ENCODE results near the gene OGFOD1.

OGFOD1 gene

GRCh38 chr16:56493126-56493525 is 41.8 kb downstream of the OGFOD1 start:
- Histone ChIP-seq H3K4me1 (no peaks in the 10 kb centered on the region), H3K9me3 (no peaks in the 10 kb centered on the region), H3K36me3 (peaks cover 26 to 40% (median 38%) of the 10 kb centered on the region in 3 donors), H3K27ac (no peak overlapping the region), H3K27me3 (no peaks in the 10 kb centered on the region), H3K4me3 (no peak overlapping the region)
- intact Hi-C loops (cut with DNase I; ENCODE audit: low total_unique reads): no loop called here
- DNase-seq: no peak
- TF ChIP-seq CTCF (IDR thresholded peaks at IDR 0.05): no peak

GRCh38 chr16:56493815-56494214 is 42.5 kb downstream of the OGFOD1 start:
- Histone ChIP-seq H3K9me3 (no peaks in the 10 kb centered on the region), H3K27me3 (no peaks in the 10 kb centered on the region), H3K4me1 (no peaks in the 10 kb centered on the region), H3K4me3 (no peak overlapping the region), H3K36me3 (peaks cover 33 to 47% (median 45%) of the 10 kb centered on the region in 3 donors), H3K27ac (no peak overlapping the region)
- no peak for TF ChIP-seq CTCF (IDR thresholded peaks at IDR 0.05)
- intact Hi-C loops (cut with DNase I; ENCODE audit: low total_unique reads): no loop called here
- no peak for DNase-seq

GRCh38 chr16:56505181-56505580 is 53.8 kb downstream of the OGFOD1 start:
- H3K4me1 ChIP-seq: peaks cover 0 to 4% (median 0%) of the 10 kb centered on the region in 4 donors
- H3K36me3 ChIP-seq: peaks cover 61 to 85% (median 66%) of the 10 kb centered on the region in 3 donors
- H3K27ac ChIP-seq: no peak overlapping the region
- H3K9me3 ChIP-seq: no peaks in the 10 kb centered on the region
- DNase-seq: no peak
- intact Hi-C loops (cut with DNase I; ENCODE audit: low total_unique reads): no loop called here
- no peak for TF ChIP-seq CTCF (IDR thresholded peaks at IDR 0.05)
- no peak overlapping the region for H3K4me3 ChIP-seq
- no peaks in the 10 kb centered on the region for H3K27me3 ChIP-seq

- Histone ChIP-seq H3K36me3 (peaks cover 46 to 76% (median 57%) of the 10 kb centered on the region in 3 donors), H3K27me3 (no peaks in the 10 kb centered on the region), H3K4me3 (no peak overlapping the region), H3K9me3 (no peaks in the 10 kb centered on the region), H3K4me1 (peaks cover 0 to 8% (median 0%) of the 10 kb centered on the region in 4 donors), H3K27ac (no peak overlapping the region)
- TF ChIP-seq CTCF (IDR thresholded peaks at IDR 0.05): no peak
- intact Hi-C loops (cut with DNase I; ENCODE audit: low total_unique reads): no loop called here
- no peak for DNase-seq
Measured at GRCh38 chr16:56506941-56507340, 55.6 kb downstream of the OGFOD1 start.

GRCh38 chr16:56510544-56510943 is 59.2 kb downstream of the OGFOD1 start:
- Histone ChIP-seq H3K27ac (no peak overlapping the region), H3K4me1 (peaks cover 0 to 16% (median 0%) of the 10 kb centered on the region in 4 donors), H3K36me3 (peaks cover 36 to 51% (median 43%) of the 10 kb centered on the region in 3 donors), H3K4me3 (no peak overlapping the region), H3K27me3 (no peaks in the 10 kb centered on the region), H3K9me3 (no peaks in the 10 kb centered on the region)
- intact Hi-C loops (cut with DNase I; ENCODE audit: low total_unique reads): no loop called here
- TF ChIP-seq CTCF (IDR thresholded peaks at IDR 0.05): no peak
- no peak for DNase-seq

GRCh38 chr16:56512025-56512424 is 60.7 kb downstream of the OGFOD1 start:
- DNase-seq: no peak
- H3K36me3 ChIP-seq: peaks cover 26 to 44% (median 43%) of the 10 kb centered on the region in 3 donors
- H3K27me3 ChIP-seq: no peaks in the 10 kb centered on the region
- H3K4me3 ChIP-seq: no peak overlapping the region
- no peak for TF ChIP-seq CTCF (IDR thresholded peaks at IDR 0.05)
- no peaks in the 10 kb centered on the region for H3K9me3 ChIP-seq
- H3K27ac ChIP-seq: no peak overlapping the region
- intact Hi-C loops (cut with DNase I; ENCODE audit: low total_unique reads): no loop called here
- H3K4me1 ChIP-seq: peaks cover 0 to 21% (median 9%) of the 10 kb centered on the region in 4 donors

All from tibial artery (tissue), 4 donors.